Loucy (cell line): ENCODE data around the gene GOLIM4.
A peak's percentile ranks its signal among the peaks of the same experiment; 100 is the strongest.

Source experiments
- H2AFZ ChIP-seq: fragments of 200-600 bp; sonication (generic); 2 replicates; pipeline ENCODE4 v1.6.0; 2016; ENCODE audit warnings: antibody characterized with exemption, mild to moderate bottlenecking, low read length, moderate library complexity
- H3F3A ChIP-seq: fragments of 200-600 bp; 2 replicates; pipeline ENCODE4 v1.6.0; 2016; ENCODE audit warnings: antibody characterized with exemption, low read depth, mild to moderate bottlenecking
- H3K27me3 ChIP-seq: fragments of 200-600 bp; sonication (generic); 2 replicates; pipeline ENCODE4 v1.6.1; 2014; ENCODE audit warnings: low read length, mild to moderate bottlenecking; ENCODE audit not compliant: insufficient read depth, poor library complexity, severe bottlenecking
- H3K36me3 ChIP-seq: fragments of 200-600 bp; sonication (generic); 2 replicates; pipeline ENCODE4 v1.6.1; 2016; ENCODE audit warnings: low read length; ENCODE audit not compliant: insufficient read depth
- H3K4me1 ChIP-seq: fragments of 200-600 bp; sonication (generic); 2 replicates; pipeline ENCODE4 v1.5.1; 2014; ENCODE audit warnings: low read length, mild to moderate bottlenecking; ENCODE audit not compliant: insufficient read depth, poor library complexity, severe bottlenecking
- H3K4me2 ChIP-seq: fragments of 200-600 bp; sonication (generic); 2 replicates; pipeline ENCODE4 v1.6.0; 2014; ENCODE audit warnings: antibody characterized with exemption, low read length, low read depth, mild to moderate bottlenecking; ENCODE audit not compliant: poor library complexity, severe bottlenecking
- H3K4me3 ChIP-seq: fragments of 200-600 bp; sonication (generic); 2 replicates; pipeline ENCODE4 v1.5.1; 2014; ENCODE audit warnings: low read length, mild to moderate bottlenecking, mixed read lengths; ENCODE audit not compliant: poor library complexity, severe bottlenecking
- H3K79me2 ChIP-seq: fragments of 200-600 bp; sonication (generic); 2 replicates; pipeline ENCODE4 v1.6.1; 2014; ENCODE audit warnings: low read length; ENCODE audit not compliant: insufficient read depth
- H3K9ac ChIP-seq: fragments of 200-600 bp; sonication (generic); 2 replicates; pipeline ENCODE4 v1.6.0; 2014; ENCODE audit warnings: mild to moderate bottlenecking, low read depth, low read length, moderate library complexity; ENCODE audit not compliant: poor library complexity, severe bottlenecking
- H3K9me2 ChIP-seq: fragments of 200-600 bp; sonication (generic); replicated peaks from 2 replicates; pipeline ENCODE4 v1.6.1; 2016; ENCODE audit warnings: low read depth, low read length, mixed read lengths
- H3K9me3 ChIP-seq: fragments of 200-600 bp; sonication (generic); 2 replicates; pipeline ENCODE4 v1.6.1; 2014; ENCODE audit warnings: mild to moderate bottlenecking, antibody characterized with exemption, low read length, low read depth; ENCODE audit not compliant: insufficient read depth
- H4K20me1 ChIP-seq: fragments of 200-600 bp; sonication (generic); 2 replicates; pipeline ENCODE4 v1.6.0; 2014; ENCODE audit warnings: antibody characterized with exemption, low read length, mild to moderate bottlenecking; ENCODE audit not compliant: insufficient read depth, poor library complexity, severe bottlenecking
- CTCF ChIP-seq: fragments of 200-600 bp; sonication (generic); conservative IDR thresholded peaks from 2 replicates; pipeline ENCODE4 v1.5.1; 2014; ENCODE audit warnings: mild to moderate bottlenecking, antibody characterized with exemption, low read length
- EZH2phosphoT487 ChIP-seq: fragments of 200-600 bp; IDR thresholded peaks from 2 replicates; pipeline ENCODE4 v1.6.1; 2018; ENCODE audit warnings: antibody characterized with exemption, mild to moderate bottlenecking, moderate library complexity, borderline replicate concordance

GOLIM4 gene

GRCh38 chr3:168048414-168049330, 47.1 kb downstream of the GOLIM4 start:
- TF ChIP-seq CTCF (no peak), EZH2phosphoT487 (no peak)
- H3K36me3 ChIP-seq, result no peaks in the 10 kb centered on the region

GRCh38 chr3:168047936-168048335, 47.8 kb downstream of the GOLIM4 start:
- H3F3A ChIP-seq, result no peaks in the 10 kb centered on the region
- no peaks in the 10 kb centered on the region for H3K4me1 ChIP-seq
- H2AFZ ChIP-seq, result no peak overlapping the region
- H3K9ac ChIP-seq, result no peak overlapping the region
- H3K4me2 ChIP-seq, result no peak overlapping the region
- peaks cover 5% of the 10 kb centered on the region; the same call in 1 of the 2 replicates for H3K36me3 ChIP-seq
- no peaks in the 10 kb centered on the region for H3K9me3 ChIP-seq
- H3K27me3 ChIP-seq, result no peaks in the 10 kb centered on the region
- H3K9me2 ChIP-seq, result no peaks in the 10 kb centered on the region
- no peak for TF ChIP-seq EZH2phosphoT487
- H3K4me3 ChIP-seq, result no peak overlapping the region
- H4K20me1 ChIP-seq, result no peaks in the 10 kb centered on the region
- H3K79me2 ChIP-seq, result peaks cover 6% of the 10 kb centered on the region; the same call in 1 of the 2 replicates

More at GRCh38 chr3:168048414-168049330, 47.1 kb downstream of the GOLIM4 start:
- Histone ChIP-seq H3K79me2 (peaks cover 6% of the 10 kb centered on the region; the same call in 1 of the 2 replicates), H3K4me2 (no peak overlapping the region), H4K20me1 (no peaks in the 10 kb centered on the region), H3K4me1 (no peaks in the 10 kb centered on the region), H3K4me3 (no peak overlapping the region), H3F3A (no peaks in the 10 kb centered on the region), H2AFZ (no peak overlapping the region), H3K9me3 (no peaks in the 10 kb centered on the region), H3K9ac (no peak overlapping the region), H3K9me2 (no peaks in the 10 kb centered on the region), H3K27me3 (no peaks in the 10 kb centered on the region)

- Histone ChIP-seq H3K36me3 (peaks cover 7% of the 10 kb centered on the region; the same call in 1 of the 2 replicates), H3K79me2 (peaks cover 6% of the 10 kb centered on the region; the same call in 1 of the 2 replicates), H3K4me1 (no peaks in the 10 kb centered on the region), H2AFZ (0 out of 2 replicates have a peak overlapping the region, but pooled peaks have one; percentile 7), H4K20me1 (no peaks in the 10 kb centered on the region), H3K4me2 (no peak overlapping the region), H3F3A (no peaks in the 10 kb centered on the region), H3K9me3 (no peaks in the 10 kb centered on the region), H3K9ac (no peak overlapping the region), H3K27me3 (no peaks in the 10 kb centered on the region), H3K4me3 (no peak overlapping the region), H3K9me2 (no peaks in the 10 kb centered on the region)
- TF ChIP-seq EZH2phosphoT487, result no peak
- TF ChIP-seq CTCF, result peak; percentile 98
These were observed 48.4 kb downstream of the GOLIM4 start for GRCh38 chr3:168047190-168047795.
